HG03558 (cell line): Measurements from ENCODE around the gene RMRP.

ENCODE experiments used
- ATAC-seq: cut with Tn5 transposase; IDR thresholded peaks from one replicate; pipeline ENCODE4 v1.9.1; 2021; ENCODE audit warnings: moderate number of reproducible peaks; ENCODE audit not compliant: unreplicated experiment; ENCODE audit errors: extremely low read depth

Gene RMRP

DNA sequence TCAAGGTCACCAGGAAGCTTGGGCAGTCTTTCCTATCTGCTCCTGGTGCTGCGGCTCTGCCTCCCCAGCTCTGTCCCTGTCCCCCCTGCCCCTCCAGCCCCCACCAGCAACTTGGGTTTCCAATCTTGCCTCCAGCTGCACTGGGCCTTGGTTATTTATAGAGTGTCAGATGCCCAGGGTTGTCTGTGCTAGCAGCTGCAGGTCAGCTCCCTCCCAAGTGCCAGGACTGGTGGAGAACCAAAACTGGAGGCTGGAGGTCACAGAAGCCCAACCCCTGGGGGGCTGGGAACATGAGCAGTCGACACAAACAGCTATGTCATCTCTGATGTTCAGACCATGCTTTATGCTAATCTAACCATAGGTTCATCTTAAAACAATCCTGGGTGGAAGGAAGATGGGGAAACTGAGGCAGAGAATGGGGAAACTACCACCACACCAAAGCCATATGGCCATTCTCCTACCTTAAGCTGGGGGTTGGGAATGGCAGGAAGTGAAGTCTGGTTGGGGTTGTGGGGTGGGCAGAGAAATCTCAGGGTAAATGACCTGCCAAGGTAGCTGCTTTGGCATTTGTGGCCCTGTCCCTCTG lies 30.2 kb upstream of the RMRP start:
- no peak for ATAC-seq

DNA sequence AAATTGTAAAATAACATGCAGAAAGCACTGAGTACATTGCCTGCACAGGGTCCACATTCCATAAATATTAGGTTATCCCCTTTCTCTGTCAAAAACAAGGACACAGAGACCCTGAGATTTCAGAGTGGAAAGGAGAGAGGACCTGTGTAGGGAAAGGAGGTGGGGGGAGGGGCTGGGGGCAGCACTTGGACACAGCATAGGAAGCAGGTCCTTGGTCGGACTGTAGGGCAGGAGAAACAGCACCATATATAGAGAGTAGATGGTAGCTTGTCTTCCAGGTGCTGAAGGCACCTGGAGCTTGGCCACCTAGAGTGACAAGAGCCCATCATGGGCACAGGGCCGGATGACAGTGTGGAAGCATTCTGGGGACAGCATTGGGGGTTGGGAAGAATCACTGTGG lies 29.5 kb upstream of the RMRP start:
- no peak for ATAC-seq

DNA sequence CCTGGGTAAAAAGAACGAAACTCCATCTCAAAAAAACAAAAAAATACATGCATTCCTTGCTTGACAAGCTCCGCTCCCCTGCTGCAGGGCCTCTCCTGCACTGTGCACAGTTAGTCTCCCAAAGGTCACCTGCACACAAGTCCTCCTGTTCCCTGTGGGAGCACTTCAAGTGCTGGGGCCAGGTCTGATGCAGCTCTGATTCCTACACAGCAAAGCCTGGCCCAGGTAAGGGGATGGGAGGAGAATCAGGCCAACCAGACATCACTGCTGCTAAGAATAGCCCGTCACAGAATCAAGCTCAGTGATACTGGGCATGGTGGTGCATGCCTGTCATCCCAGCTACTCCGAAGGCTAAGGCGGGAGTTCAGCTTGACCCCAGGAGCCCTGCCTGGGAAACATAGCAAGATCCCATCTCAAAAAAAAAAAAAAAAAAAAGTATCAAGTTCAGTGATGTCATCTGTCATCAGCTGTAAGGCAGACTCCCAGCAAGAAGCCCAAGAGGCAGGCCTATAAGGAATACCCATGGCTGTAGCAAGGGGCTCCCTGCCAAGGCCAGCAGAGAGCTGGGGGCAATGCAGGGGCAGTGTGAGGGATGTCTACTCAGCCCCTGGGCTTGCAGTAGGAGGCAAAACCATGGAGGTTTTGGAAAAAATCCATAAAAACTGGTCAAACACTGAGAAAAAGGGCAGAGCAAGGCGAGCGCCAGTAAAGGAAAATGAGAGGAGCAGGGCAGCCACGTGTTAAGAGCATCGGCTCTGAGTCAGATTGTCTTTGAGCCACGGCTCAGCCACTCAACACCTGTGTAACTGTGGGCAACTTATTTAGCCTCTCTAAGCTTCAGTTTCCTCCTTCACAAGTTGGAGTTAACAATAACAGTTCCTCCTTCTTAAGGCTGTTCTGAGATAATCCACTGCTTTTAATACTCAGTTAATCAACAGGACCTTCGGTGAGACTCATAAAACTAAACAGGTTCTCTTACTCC lies 28.7 kb upstream of the RMRP start:
- ATAC-seq: no peak

DNA sequence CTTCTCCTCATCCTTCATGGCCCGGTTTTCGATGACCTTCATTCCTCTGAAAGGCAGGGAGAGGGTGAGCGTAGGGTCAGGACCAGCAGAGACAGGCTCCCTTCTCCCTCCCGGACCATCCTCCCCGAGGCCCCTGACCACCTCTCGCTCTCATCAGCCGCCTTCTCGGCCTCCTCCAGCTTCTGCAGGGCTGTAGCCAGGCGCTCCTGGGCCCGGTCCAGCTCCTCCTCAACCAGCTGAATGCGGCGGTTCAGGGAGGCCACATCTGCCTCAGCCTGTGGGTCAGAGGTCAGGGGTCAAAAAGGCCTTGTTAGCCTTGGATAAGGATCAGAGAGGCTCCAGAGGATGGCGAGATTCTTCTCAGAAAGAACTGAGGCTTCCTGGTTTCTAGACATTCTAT lies 27.7 kb upstream of the RMRP start:
- ATAC-seq: no peak

DNA sequence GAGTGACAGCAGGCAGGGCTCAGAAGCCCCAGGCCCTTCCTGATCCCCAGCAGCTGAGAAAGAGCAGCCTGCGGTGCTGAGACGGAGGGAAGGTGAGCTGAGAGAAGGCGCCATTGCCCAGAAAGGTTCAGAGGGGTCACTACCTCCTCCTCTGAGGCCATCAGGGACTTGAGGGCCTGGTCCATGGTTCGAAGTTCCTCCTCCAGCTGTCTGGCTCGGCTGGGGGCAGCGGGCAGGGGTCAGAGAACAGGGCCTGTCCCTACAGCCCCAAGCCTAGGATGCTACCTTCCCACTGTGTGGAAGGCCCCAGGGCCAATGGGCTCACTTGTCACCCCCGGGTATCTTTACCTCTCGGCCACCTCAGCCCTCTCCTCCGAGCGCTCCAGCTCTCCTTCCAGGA lies 27.1 kb upstream of the RMRP start:
- ATAC-seq: no peak

DNA sequence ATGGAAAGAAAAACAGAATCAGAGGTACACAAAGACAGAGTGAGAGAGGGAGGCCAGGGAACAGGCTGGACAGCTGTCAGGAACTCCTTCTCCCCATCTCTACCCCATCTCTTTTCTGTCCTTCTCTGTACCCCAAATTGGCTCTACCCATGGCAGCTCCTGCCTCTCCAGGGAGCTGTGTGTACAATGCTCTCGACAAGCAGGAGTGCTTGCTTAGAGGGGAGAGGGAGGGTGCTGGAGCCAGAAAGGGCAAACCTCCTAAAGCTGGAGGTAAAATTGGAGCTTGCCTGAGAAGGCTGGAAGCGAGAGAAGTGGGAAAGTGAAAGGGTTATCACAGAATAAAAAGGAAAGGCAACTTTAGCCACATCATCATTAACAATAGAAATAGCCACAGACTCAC lies 25.5 kb upstream of the RMRP start:
- no peak for ATAC-seq

DNA sequence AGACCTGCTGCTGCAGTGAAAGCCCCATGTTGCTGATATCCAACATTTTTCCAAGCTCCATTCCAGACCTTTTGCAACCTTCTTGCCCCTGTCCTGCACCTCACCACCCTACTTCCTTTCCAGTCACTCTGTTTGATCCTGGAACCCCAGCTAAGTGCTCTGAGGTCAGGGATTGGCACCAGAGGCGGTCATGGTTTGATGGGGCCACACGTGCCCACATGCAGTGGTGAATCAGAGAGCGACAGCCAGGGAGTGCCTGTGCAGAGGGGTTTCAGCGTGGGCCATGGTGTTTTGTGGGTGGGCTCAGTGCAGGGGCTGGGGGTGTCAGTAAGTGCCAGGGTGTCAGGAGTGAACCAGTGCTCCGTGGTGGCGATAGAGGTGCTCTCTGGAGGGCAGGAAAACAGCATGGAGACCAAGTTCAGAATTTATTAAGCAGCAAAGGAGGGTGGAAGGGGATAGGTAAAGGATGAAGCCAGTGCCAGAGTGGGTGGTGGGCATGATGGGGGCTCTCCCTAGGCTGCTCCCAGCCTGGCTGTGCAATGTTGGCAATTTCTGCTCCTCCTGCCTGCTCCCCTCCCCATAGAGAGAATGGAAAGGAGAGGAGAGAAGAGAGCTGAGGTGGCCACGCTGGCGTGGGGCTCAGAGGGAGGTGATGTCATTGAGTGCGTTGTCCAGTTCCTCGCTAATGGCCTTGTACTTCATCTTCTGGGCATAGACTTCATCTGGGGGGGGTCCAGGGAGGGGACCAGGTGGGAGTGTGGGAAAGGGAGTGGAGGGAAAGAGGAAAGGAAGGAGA lies 24.9 kb upstream of the RMRP start:
- no peak for ATAC-seq

DNA sequence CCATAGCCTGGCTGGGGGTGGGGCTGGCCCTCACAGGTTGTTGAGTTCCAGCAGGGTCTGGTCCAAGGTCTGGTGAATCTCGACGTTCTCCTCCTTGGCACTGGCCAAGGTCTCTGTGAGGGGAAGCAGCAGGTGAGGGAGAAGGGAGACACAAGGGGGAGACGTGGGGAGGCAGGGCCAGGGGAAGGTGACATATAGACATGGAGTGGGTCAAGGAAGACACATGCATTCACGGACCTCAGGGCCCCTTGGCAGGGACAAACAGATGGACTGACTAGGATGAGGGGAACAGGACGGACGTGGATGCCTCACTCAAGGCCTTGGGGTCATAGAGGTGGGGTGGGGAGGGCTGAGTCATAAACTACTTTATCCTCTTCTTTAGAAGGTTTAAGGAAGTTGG lies 24.2 kb upstream of the RMRP start:
- no peak for ATAC-seq

DNA sequence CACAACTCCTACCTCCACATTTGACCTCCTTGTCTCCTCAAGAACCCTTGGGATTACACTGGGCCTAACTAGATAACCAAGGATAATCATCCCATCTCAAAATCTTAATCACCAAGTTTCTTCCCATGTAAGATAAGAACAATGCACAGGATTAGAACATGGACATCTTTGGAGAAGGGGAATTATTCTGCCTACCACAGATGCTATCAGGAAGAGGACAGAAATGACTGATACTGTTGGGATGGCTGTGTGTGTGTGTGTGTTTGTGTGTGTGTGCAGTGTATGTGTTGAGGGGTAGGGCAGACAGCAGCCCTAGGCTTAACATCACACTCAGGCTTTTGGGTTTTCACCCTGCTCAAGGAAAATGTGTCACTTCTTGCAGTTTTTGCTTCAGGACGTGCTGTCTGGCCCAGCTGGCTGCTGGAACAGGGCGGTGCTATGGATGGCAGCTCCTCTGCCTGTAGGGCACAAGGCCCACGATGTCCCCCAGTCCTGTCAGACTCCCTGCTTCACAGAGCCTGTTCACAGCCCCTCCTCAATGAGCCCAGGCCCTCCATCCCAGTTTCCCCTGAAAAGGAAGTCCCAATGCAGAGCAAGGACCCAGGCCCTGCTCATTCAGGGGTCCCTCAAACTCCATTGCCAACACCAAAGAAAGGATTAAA lies 23.7 kb upstream of the RMRP start:
- ATAC-seq: no peak

DNA sequence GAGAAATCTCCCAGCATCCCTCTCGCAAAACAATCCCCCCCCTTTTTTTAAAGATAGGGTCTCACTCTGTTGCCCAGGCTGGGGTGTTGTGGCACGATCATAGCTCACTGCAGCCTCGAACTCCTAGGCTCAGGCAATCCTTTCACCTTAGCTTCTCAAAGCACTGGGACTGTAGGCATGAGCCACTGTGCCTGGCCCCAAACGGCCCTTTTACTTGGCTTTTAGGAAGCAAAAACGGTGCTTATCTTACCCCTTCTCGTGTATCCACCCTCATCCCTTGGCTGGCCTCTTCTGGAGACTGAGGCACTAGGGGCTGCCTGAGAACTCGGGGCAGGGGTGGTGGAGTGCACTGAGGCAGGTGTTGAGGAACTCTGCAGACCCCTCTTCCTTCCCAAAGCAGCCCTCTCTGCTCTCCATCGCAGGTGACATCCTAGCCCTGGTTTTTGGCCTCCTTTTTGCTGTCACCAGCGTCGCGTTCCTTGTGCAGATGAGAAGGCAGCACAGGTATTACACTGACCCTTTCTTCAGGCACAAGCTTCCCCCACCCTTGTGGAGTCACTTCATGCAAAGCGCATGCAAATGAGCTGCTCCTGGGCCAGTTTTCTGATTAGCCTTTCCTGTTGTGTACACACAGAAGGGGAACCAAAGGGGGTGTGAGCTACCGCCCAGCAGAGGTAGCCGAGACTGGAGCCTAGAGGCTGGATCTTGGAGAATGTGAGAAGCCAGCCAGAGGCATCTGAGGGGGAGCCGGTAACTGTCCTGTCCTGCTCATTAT lies 22.7 kb upstream of the RMRP start:
- no peak for ATAC-seq

DNA sequence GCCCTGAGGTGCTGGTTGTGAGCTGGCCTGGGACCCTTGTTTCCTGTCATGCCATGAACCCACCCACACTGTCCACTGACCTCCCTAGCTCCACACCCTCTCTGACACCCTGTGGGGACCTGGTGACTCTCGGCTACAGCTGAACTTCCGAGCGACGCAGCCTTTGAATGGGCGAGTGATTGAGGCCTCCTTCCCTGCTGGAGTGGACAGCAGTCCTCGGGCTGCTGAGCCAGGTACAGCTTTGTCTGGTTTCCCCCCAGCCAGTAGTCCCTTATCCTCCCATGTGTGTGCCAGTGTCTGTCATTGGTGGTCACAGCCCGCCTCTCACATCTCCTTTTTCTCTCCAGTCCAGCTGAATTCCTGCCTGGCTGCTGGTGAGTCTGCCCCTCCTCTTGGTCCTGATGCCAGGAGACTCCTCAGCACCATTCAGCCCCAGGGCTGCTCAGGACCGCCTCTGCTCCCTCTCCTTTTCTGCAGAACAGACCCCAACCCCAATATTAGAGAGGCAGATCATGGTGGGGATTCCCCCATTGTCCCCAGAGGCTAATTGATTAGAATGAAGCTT lies 22.0 kb upstream of the RMRP start:
- ATAC-seq: no peak

DNA sequence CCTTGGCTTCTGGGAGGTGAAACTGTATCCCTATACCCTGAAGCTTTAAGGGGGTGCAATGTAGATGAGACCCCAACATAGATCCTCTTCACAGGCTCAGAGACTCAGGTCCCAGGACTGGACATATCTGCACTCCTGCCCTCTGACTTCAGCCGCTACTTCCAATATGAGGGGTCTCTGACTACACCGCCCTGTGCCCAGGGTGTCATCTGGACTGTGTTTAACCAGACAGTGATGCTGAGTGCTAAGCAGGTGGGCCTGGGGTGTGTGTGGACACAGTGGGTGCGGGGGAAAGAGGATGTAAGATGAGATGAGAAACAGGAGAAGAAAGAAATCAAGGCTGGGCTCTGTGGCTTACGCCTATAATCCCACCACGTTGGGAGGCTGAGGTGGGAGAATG lies 21.3 kb upstream of the RMRP start:
- no peak for ATAC-seq

DNA sequence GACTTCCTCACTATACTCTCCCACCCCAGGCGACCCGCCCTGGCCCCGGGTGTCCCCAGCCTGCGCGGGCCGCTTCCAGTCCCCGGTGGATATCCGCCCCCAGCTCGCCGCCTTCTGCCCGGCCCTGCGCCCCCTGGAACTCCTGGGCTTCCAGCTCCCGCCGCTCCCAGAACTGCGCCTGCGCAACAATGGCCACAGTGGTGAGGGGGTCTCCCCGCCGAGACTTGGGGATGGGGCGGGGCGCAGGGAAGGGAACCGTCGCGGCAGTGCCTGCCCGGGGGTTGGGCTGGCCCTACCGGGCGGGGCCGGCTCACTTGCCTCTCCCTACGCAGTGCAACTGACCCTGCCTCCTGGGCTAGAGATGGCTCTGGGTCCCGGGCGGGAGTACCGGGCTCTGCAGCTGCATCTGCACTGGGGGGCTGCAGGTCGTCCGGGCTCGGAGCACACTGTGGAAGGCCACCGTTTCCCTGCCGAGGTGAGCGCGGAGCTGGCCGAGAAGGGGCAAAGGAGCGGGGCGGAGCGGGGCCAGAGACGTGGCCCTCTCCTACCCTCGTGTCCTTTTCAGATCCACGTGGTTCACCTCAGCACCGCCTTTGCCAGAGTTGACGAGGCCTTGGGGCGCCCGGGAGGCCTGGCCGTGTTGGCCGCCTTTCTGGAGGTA lies 18.0 kb upstream of the RMRP start:
- no peak for ATAC-seq

DNA sequence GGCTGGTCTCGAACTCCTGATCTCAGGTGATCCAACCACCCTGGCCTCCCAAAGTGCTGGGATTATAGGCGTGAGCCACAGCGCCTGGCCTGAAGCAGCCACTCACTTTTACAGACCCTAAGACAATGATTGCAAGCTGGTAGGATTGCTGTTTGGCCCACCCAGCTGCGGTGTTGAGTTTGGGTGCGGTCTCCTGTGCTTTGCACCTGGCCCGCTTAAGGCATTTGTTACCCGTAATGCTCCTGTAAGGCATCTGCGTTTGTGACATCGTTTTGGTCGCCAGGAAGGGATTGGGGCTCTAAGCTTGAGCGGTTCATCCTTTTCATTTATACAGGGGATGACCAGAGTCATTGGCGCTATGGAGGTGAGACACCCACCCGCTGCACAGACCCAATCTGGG lies 17.4 kb upstream of the RMRP start:
- ATAC-seq: no peak

DNA sequence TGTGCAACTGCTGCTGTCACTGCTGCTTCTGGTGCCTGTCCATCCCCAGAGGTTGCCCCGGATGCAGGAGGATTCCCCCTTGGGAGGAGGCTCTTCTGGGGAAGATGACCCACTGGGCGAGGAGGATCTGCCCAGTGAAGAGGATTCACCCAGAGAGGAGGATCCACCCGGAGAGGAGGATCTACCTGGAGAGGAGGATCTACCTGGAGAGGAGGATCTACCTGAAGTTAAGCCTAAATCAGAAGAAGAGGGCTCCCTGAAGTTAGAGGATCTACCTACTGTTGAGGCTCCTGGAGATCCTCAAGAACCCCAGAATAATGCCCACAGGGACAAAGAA lies 16.2 kb upstream of the RMRP start:
- ATAC-seq: no peak

DNA sequence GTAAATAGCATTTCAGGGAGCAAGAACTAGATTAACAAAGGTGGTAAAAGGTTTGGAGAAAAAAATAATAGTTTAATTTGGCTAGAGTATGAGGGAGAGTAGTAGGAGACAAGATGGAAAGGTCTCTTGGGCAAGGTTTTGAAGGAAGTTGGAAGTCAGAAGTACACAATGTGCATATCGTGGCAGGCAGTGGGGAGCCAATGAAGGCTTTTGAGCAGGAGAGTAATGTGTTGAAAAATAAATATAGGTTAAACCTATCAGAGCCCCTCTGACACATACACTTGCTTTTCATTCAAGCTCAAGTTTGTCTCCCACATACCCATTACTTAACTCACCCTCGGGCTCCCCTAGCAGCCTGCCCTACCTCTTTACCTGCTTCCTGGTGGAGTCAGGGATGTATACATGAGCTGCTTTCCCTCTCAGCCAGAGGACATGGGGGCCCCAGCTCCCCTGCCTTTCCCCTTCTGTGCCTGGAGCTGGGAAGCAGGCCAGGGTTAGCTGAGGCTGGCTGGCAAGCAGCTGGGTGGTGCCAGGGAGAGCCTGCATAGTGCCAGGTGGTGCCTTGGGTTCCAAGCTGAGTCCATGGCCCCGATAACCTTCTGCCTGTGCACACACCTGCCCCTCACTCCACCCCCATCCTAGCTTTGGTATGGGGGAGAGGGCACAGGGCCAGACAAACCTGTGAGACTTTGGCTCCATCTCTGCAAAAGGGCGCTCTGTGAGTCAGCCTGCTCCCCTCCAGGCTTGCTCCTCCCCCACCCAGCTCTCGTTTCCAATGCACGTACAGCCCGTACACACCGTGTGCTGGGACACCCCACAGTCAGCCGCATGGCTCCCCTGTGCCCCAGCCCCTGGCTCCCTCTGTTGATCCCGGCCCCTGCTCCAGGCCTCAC lies 15.6 kb upstream of the RMRP start, which contains the start of gene CA9:
CA9 (plus strand) TSS at position 797 of the 893 bp plus-strand sequence; CDS start at position 829, 32 bp downstream.
- no peak for ATAC-seq

DNA sequence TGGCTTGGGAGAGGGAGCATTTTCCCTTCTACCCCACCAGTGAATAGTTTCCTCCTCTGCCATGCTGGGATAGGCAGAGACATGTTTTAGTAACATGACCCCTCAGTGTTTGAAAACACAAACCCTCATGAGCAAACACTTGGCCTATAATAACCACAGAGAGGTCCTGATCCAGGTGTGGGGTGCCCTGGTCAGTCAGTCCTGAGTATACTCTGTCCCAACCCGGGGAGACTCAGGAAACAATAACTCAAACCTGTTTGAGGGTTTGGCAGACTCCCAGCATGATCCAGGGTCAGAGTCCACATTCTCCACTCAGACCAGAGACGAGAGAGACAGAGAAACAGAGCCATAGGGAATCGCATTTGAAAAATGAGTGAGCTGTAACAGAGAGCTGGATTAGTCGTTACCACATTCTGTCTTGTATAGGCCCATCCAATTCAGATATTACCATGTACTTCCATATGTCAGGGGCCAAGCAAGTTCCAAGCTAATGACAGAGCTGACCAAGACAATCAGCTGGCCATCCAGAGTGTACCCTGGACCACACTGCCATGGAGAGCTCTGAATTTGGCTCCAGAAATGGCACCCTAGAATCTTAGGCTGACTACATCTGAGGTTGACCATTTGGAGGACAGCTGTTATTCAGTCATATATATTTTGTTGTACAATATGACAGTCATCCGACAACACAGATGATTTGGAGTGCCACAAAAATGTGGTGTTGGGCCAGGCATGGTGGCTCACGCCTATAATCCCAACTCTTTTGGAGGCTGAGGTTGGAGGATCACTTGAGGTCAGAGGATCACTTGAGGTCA lies 11.7 kb upstream of the RMRP start:
- ATAC-seq: no peak
